ENCODE measurements around the gene FAM25A. TPM values are rescaled to one million over a fixed set of nuclear protein-coding genes. Genes with fewer than 3 reads are reported as not detected.

Gene FAM25A
- total RNA-seq, 2 donors from 2014 or later: not detected

- no peaks in the 10 kb centered on the region for H3K9me3 ChIP-seq (ENCODE audit: control insufficient read depth, low read length)
- H3K27ac Mint-ChIP-seq: no peak overlapping the region
- H3K9ac ChIP-seq (ENCODE audit: extremely low read depth, low read length, poor library complexity, severe bottlenecking): no peak overlapping the region
- no peak overlapping the region for H3K4me3 Mint-ChIP-seq
- H3K4me1 Mint-ChIP-seq: peaks cover 2% of the 10 kb centered on the region
- no peaks in the 10 kb centered on the region for H3K27me3 ChIP-seq (ENCODE audit: control insufficient read depth, insufficient read depth, low read length, poor library complexity, severe bottlenecking)
- no peak for TF ChIP-seq CTCF (conservative IDR thresholded peaks at IDR 0.05)
- H3K4me1 ChIP-seq (ENCODE audit: control insufficient read depth, insufficient read depth, low read length): no peaks in the 10 kb centered on the region
- H3K36me3 Mint-ChIP-seq (ENCODE audit: low read depth): peaks cover 78% of the 10 kb centered on the region
- no peak for DNase-seq
- no peak overlapping the region for H3K4me3 ChIP-seq (ENCODE audit: low read length)
- H3K27me3 Mint-ChIP-seq (ENCODE audit: insufficient read depth): no peaks in the 10 kb centered on the region
- H3K36me3 ChIP-seq (ENCODE audit: control insufficient read depth, insufficient read depth, low read length): peaks cover 68% of the 10 kb centered on the region
- WGBS, 2 experiments (ENCODE audit: insufficient coverage in 1 of 2, insufficient read length in 1 of 2): 75 to 82% methylated on average over 3 to 5 of the region's 5 CpGs
- H3K27ac ChIP-seq (ENCODE audit: low read depth, low read length): no peak overlapping the region
- no peaks in the 10 kb centered on the region for H3K9me3 Mint-ChIP-seq
Measured at GRCh38 chr10:87064651-87065050, 44.6 kb downstream of the FAM25A start.

GRCh38 chr10:87066178-87066577 is 46.1 kb downstream of the FAM25A start:
- H3K27me3 ChIP-seq (ENCODE audit: control insufficient read depth, insufficient read depth, low read length, poor library complexity, severe bottlenecking): no peaks in the 10 kb centered on the region
- peaks cover 67% of the 10 kb centered on the region for H3K36me3 ChIP-seq (ENCODE audit: control insufficient read depth, insufficient read depth, low read length)
- Mint-ChIP-seq H3K27ac (peak overlapping the region; percentile 34), H3K4me1 (peaks cover 2% of the 10 kb centered on the region), H3K36me3 (ENCODE audit: low read depth) (peaks cover 72% of the 10 kb centered on the region), H3K4me3 (no peak overlapping the region), H3K9me3 (no peaks in the 10 kb centered on the region), H3K27me3 (ENCODE audit: insufficient read depth) (no peaks in the 10 kb centered on the region)
- H3K9ac ChIP-seq (ENCODE audit: extremely low read depth, low read length, poor library complexity, severe bottlenecking): no peak overlapping the region
- DNase-seq: no peak
- H3K4me1 ChIP-seq (ENCODE audit: control insufficient read depth, insufficient read depth, low read length): no peaks in the 10 kb centered on the region
- H3K27ac ChIP-seq (ENCODE audit: low read depth, low read length): no peak overlapping the region
- no peak for TF ChIP-seq CTCF (conservative IDR thresholded peaks at IDR 0.05)
- no peaks in the 10 kb centered on the region for H3K9me3 ChIP-seq (ENCODE audit: control insufficient read depth, low read length)
- no peak overlapping the region for H3K4me3 ChIP-seq (ENCODE audit: low read length)
- 90 to 100% methylated on average over 1 to 2 of the region's 2 CpGs for WGBS, 2 experiments (ENCODE audit: insufficient coverage in 1 of 2, insufficient read length in 1 of 2)

- Histone ChIP-seq H3K36me3 (ENCODE audit: control insufficient read depth, insufficient read depth, low read length) (peaks cover 73% of the 10 kb centered on the region), H3K9ac (ENCODE audit: extremely low read depth, low read length, poor library complexity, severe bottlenecking) (no peak overlapping the region), H3K27ac (ENCODE audit: low read depth, low read length) (no peak overlapping the region), H3K9me3 (ENCODE audit: control insufficient read depth, low read length) (no peaks in the 10 kb centered on the region), H3K4me3 (ENCODE audit: low read length) (no peak overlapping the region), H3K4me1 (ENCODE audit: control insufficient read depth, insufficient read depth, low read length) (no peaks in the 10 kb centered on the region), H3K27me3 (ENCODE audit: control insufficient read depth, insufficient read depth, low read length, poor library complexity, severe bottlenecking) (no peaks in the 10 kb centered on the region)
- TF ChIP-seq CTCF (conservative IDR thresholded peaks at IDR 0.05): no peak
- no peak for DNase-seq
- H3K27me3 Mint-ChIP-seq (ENCODE audit: insufficient read depth): no peaks in the 10 kb centered on the region
- no peaks in the 10 kb centered on the region for H3K9me3 Mint-ChIP-seq
- peaks cover 2% of the 10 kb centered on the region for H3K4me1 Mint-ChIP-seq
- 94% methylated on average over 1 of the region's 1 CpG; no CpG with 5 or more reads in 1 of the 2 experiments for WGBS, 2 experiments (ENCODE audit: insufficient coverage in 1 of 2, insufficient read length in 1 of 2)
- H3K4me3 Mint-ChIP-seq: no peak overlapping the region
- H3K36me3 Mint-ChIP-seq (ENCODE audit: low read depth): peaks cover 72% of the 10 kb centered on the region
- no peak overlapping the region for H3K27ac Mint-ChIP-seq
Measured at GRCh38 chr10:87066865-87067264, 46.8 kb downstream of the FAM25A start.

Data from endodermal cell (in vitro differentiated cells).